HUES64 (cell line): ENCODE results near the gene SEMA5A.

Experiments used
- H3K27ac ChIP-seq: 2 replicates; pipeline ENCODE4 v1.7.0; 2013; ENCODE audit warnings: low read depth, low read length, inconsistent platforms
- H3K27me3 ChIP-seq: 2 replicates; pipeline ENCODE4 v1.6.1; 2013; ENCODE audit warnings: mild to moderate bottlenecking, low read length; ENCODE audit not compliant: insufficient read depth
- H3K36me3 ChIP-seq: 2 replicates; pipeline ENCODE4 v1.6.1; 2013; ENCODE audit warnings: mild to moderate bottlenecking, low read length; ENCODE audit not compliant: insufficient read depth
- H3K4me1 ChIP-seq: 2 replicates; pipeline ENCODE4 v1.6.1; 2013; ENCODE audit warnings: mild to moderate bottlenecking, low read length, moderate library complexity; ENCODE audit not compliant: insufficient read depth
- H3K4me3 ChIP-seq: 2 replicates; pipeline ENCODE4 v1.5.1; 2013; ENCODE audit warnings: mild to moderate bottlenecking, low read length, moderate library complexity
- H3K9ac ChIP-seq: 2 replicates; pipeline ENCODE4 v1.6.1; 2013; ENCODE audit warnings: mild to moderate bottlenecking, low read depth, low read length
- H3K9me3 ChIP-seq: 2 replicates; pipeline ENCODE4 v1.6.1; 2013; ENCODE audit warnings: low read depth, low read length; ENCODE audit not compliant: insufficient read depth
- WGBS: fragments of 150-250, 120-280 bp; methylation state at CpG from one replicate; pipeline ENCODE4 v1.1.7; 2013; ENCODE audit warnings: missing lambda C conversion rate; 5-methylcytosine and 5-hydroxymethylcytosine counted together

The SEMA5A gene

GRCh38 chr5:9104571-9105339, 441.1 kb downstream of the SEMA5A start:
- no peak overlapping the region for H3K9ac ChIP-seq
- H3K9me3 ChIP-seq = no peaks in the 10 kb centered on the region
- no peak overlapping the region for H3K4me3 ChIP-seq
- 90% methylated on average over 3 of the region's 3 CpGs for WGBS
- H3K27ac ChIP-seq = no peak overlapping the region
- H3K36me3 ChIP-seq = 0 out of 2 replicates have a peak, but pooled peaks cover 4% of the 10 kb centered on the region
- no peaks in the 10 kb centered on the region for H3K27me3 ChIP-seq
- H3K4me1 ChIP-seq = no peaks in the 10 kb centered on the region

- Histone ChIP-seq H3K4me1 (no peaks in the 10 kb centered on the region), H3K27ac (no peak overlapping the region), H3K27me3 (no peaks in the 10 kb centered on the region), H3K36me3 (0 out of 2 replicates have a peak, but pooled peaks cover 4% of the 10 kb centered on the region), H3K9me3 (no peaks in the 10 kb centered on the region), H3K4me3 (no peak overlapping the region), H3K9ac (no peak overlapping the region)
- 87% methylated on average over 3 of the region's 4 CpGs for WGBS
These were observed 442.6 kb downstream of the SEMA5A start for GRCh38 chr5:9103290-9103689.

- H3K4me1 ChIP-seq = no peaks in the 10 kb centered on the region
- no peaks in the 10 kb centered on the region for H3K36me3 ChIP-seq
- H3K9ac ChIP-seq = no peak overlapping the region
- WGBS = 83% methylated on average over 2 of the region's 2 CpGs
- no peaks in the 10 kb centered on the region for H3K27me3 ChIP-seq
- no peaks in the 10 kb centered on the region for H3K9me3 ChIP-seq
- H3K27ac ChIP-seq = no peak overlapping the region
- H3K4me3 ChIP-seq = no peak overlapping the region
These were observed 446.2 kb downstream of the SEMA5A start for GRCh38 chr5:9099689-9100088.

GRCh38 chr5:9098990-9099389, 446.9 kb downstream of the SEMA5A start:
- H3K4me1 ChIP-seq = no peaks in the 10 kb centered on the region

GRCh38 chr5:9094582-9094981, 451.3 kb downstream of the SEMA5A start:
- no peak overlapping the region for H3K9ac ChIP-seq
- no peaks in the 10 kb centered on the region for H3K36me3 ChIP-seq
- H3K4me3 ChIP-seq = no peak overlapping the region
- WGBS = 93% methylated on average over 6 of the region's 6 CpGs
- no peaks in the 10 kb centered on the region for H3K9me3 ChIP-seq
- H3K4me1 ChIP-seq = no peaks in the 10 kb centered on the region
- H3K27ac ChIP-seq = no peak overlapping the region
- no peaks in the 10 kb centered on the region for H3K27me3 ChIP-seq

More at GRCh38 chr5:9098990-9099389, 446.9 kb downstream of the SEMA5A start:
- 91% methylated on average over 1 of the region's 1 CpG for WGBS
- no peak overlapping the region for H3K9ac ChIP-seq
- no peak overlapping the region for H3K4me3 ChIP-seq
- H3K36me3 ChIP-seq = no peaks in the 10 kb centered on the region
- no peaks in the 10 kb centered on the region for H3K9me3 ChIP-seq
- no peaks in the 10 kb centered on the region for H3K27me3 ChIP-seq
- no peak overlapping the region for H3K27ac ChIP-seq

GRCh38 chr5:9091896-9092662, 453.8 kb downstream of the SEMA5A start:
- Histone ChIP-seq H3K4me1 (no peaks in the 10 kb centered on the region), H3K9ac (no peak overlapping the region), H3K36me3 (no peaks in the 10 kb centered on the region), H3K27me3 (no peaks in the 10 kb centered on the region), H3K9me3 (no peaks in the 10 kb centered on the region), H3K27ac (no peak overlapping the region), H3K4me3 (no peak overlapping the region)
- 96% methylated on average over 5 of the region's 5 CpGs for WGBS

GRCh38 chr5:9090381-9091026, 455.4 kb downstream of the SEMA5A start:
- H3K4me1 ChIP-seq = no peaks in the 10 kb centered on the region
- WGBS = 92% methylated on average over 6 of the region's 7 CpGs
- no peaks in the 10 kb centered on the region for H3K36me3 ChIP-seq
- H3K9me3 ChIP-seq = peaks cover 2% of the 10 kb centered on the region; the same call in 1 of the 2 replicates
- no peak overlapping the region for H3K9ac ChIP-seq
- no peak overlapping the region for H3K27ac ChIP-seq
- H3K27me3 ChIP-seq = no peaks in the 10 kb centered on the region
- no peak overlapping the region for H3K4me3 ChIP-seq

- no peaks in the 10 kb centered on the region for H3K36me3 ChIP-seq
- peaks cover 3% of the 10 kb centered on the region; the same call in 1 of the 2 replicates for H3K9me3 ChIP-seq
- no peaks in the 10 kb centered on the region for H3K4me1 ChIP-seq
- no peak overlapping the region for H3K9ac ChIP-seq
- WGBS = 97% methylated on average over 1 of the region's 1 CpG
- no peak overlapping the region for H3K4me3 ChIP-seq
- no peaks in the 10 kb centered on the region for H3K27me3 ChIP-seq
- H3K27ac ChIP-seq = no peak overlapping the region
These were observed 456.0 kb downstream of the SEMA5A start for GRCh38 chr5:9089893-9090292.

- H3K4me3 ChIP-seq = no peak overlapping the region
- no peaks in the 10 kb centered on the region for H3K36me3 ChIP-seq
- H3K9ac ChIP-seq = no peak overlapping the region
- H3K9me3 ChIP-seq = peaks cover 3% of the 10 kb centered on the region; the same call in 1 of the 2 replicates
- 100% methylated on average over 1 of the region's 1 CpG for WGBS
- H3K4me1 ChIP-seq = no peaks in the 10 kb centered on the region
- H3K27me3 ChIP-seq = no peaks in the 10 kb centered on the region
- H3K27ac ChIP-seq = no peak overlapping the region
These were observed 462.9 kb downstream of the SEMA5A start for GRCh38 chr5:9082996-9083395.

- no peaks in the 10 kb centered on the region for H3K9me3 ChIP-seq
- no peaks in the 10 kb centered on the region for H3K4me1 ChIP-seq
- no peak overlapping the region for H3K27ac ChIP-seq
- H3K4me3 ChIP-seq = no peak overlapping the region
- 68% methylated on average over 4 of the region's 4 CpGs for WGBS
- H3K36me3 ChIP-seq = no peaks in the 10 kb centered on the region
- no peak overlapping the region for H3K9ac ChIP-seq
- H3K27me3 ChIP-seq = no peaks in the 10 kb centered on the region
These were observed 473.2 kb downstream of the SEMA5A start for GRCh38 chr5:9072701-9073100.

GRCh38 chr5:9071524-9071923, 474.4 kb downstream of the SEMA5A start:
- H3K9me3 ChIP-seq = no peaks in the 10 kb centered on the region
- H3K4me1 ChIP-seq = no peaks in the 10 kb centered on the region
- H3K27me3 ChIP-seq = no peaks in the 10 kb centered on the region

More at GRCh38 chr5:9071524-9071923, 474.4 kb downstream of the SEMA5A start:
- Histone ChIP-seq H3K36me3 (no peaks in the 10 kb centered on the region), H3K27ac (no peak overlapping the region), H3K4me3 (no peak overlapping the region), H3K9ac (no peak overlapping the region)
